Non-pigmented ciliary epithelial cell (primary cell): ENCODE results near the gene NTN4.
"Not testable (repeated sequence)": the region's sequence is repeated elsewhere in the genome, so short reads cannot be mapped to it uniquely, and the experiment has no call there.

Experiments
- DNase-seq: peaks from one replicate; pipeline ENCODE4 v3.0.0-alpha.2; 2010; ENCODE audit warnings: low read depth

The NTN4 gene

GRCh38 chr12:95622879-95623278, 167.7 kb downstream of the NTN4 start:
- DNase-seq, result no peak

- DNase-seq, result no peak
These were observed 168.8 kb downstream of the NTN4 start for GRCh38 chr12:95621725-95622124.

GRCh38 chr12:95620171-95620570, 170.4 kb downstream of the NTN4 start:
- DNase-seq, result no peak

GRCh38 chr12:95616470-95616869, 174.1 kb downstream of the NTN4 start:
- DNase-seq, result not testable (repeated sequence)

GRCh38 chr12:95615749-95616148, 174.8 kb downstream of the NTN4 start:
- DNase-seq, result no peak

DNA sequence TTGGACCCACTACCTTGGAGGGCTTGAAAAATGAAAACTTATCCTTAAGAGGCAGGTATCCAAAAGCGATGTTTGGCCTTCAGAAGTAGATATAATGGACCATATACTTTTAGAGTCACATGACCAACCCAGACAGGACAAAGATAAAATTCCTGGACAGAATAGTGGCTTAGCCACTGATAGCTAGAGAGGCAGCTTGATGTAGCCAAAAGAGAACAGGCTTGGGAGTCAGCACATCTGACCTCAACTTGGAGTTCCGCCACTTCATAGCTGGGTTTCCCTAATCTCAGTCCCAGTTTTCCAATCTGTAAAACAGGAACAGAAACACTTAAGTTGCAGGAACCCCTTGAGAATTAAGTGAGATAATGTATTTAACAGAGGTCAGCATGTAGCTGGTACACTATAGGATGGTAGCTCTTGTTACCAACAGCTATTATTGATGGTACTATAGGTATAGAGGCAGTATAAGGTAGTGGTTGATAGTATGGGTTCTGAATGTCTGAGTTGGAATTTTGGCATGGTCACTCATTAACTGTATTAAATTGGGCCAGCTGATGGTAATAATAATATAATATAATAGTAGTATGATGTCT, 176.1 kb downstream of the NTN4 start:
- no peak for DNase-seq

GRCh38 chr12:95613021-95613420, 177.5 kb downstream of the NTN4 start:
- no peak for DNase-seq

DNA sequence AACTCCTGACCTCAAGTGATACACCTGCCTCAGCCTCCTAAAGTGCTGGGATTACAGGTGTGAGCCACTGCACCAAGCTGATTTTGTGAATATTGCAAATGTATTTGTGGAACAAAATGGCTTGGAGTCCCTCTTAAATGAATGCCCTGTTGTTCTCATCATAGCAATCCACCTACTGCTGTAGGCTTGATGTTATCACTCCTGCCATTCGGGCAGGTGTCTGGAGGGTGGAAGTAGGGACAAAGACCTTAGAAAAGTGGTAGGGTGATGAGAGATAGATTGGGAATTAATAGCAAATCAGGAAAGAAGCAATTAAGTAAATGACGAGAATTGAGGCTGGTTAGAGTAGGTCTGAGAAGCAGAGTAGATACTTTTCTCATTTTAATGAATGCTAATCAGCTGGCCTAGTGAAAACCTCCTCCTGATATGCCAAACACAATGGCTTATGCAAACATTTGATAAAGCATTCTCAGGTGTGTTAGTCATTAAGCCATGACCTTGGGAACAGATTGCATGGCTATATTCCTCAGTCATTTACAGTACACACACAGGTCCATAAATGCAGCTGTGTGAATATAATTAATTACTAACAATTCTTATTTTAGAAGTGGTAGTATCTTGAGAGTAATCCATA, 178.8 kb downstream of the NTN4 start:
- no peak for DNase-seq

DNA sequence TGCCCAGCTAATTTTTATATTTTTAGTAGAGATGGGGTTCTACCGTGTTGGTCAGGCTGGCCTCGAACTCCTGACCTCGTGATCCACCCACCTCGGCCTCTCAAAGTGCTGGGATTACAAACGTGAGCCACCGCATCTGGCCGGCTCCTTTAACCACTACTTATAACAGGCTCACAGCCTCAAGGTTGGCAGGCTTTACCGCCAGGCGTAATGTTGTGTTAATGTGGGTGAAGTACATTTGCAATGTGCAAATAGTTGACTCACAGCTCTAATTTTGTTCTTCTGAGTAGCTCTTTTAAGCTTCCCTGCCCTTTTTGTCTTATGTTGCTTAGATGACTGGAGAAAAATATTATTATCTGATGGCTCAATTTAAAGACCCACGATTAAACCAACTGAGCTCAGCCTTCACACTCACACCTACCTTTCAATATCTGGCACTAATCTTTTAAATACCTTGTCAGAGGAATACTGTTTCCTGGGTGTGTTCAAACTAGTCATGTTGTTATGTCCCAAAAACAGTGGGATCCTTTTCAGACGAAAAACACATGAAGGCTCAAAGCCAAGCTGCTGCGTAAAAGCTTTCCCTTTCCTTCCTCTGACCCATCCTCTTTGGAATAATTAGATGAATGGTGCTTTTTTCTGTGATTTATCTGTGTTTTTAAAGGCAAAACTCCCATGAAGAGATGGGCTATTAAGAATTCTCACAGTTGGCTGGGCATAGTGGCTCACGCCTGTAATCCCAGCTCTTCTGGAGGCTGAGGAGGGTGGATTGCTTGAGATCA, 182.1 kb downstream of the NTN4 start:
- DNase-seq, result no peak
